Astrocyte of the spinal cord (primary cell): ENCODE data around the gene OR51S1.
"Not testable (repeated sequence)": the region's sequence is repeated elsewhere in the genome, so short reads cannot be mapped to it uniquely, and the experiment has no call there.

ENCODE experiments used
- DNase-seq: peaks from one replicate; pipeline ENCODE4 v3.0.0; 2011; ENCODE audit warnings: low read depth, low spot score
- H3K4me3 ChIP-seq: 2 replicates; pipeline ENCODE4 v1.5.1; 2011; ENCODE audit warnings: low read depth, mild to moderate bottlenecking, low read length, moderate library complexity
- in situ Hi-C: cut with HindIII; loops from 2 replicates; pipeline ENCODE4 v1.10.0; 2017; ENCODE audit warnings: low sequenced_read_pairs
- TF ChIP-seq, protein P1 (sequence below): IDR thresholded peaks from 2 replicates; pipeline ENCODE4 v1.5.1; 2012; ENCODE audit warnings: low read depth, mild to moderate bottlenecking, low read length, inconsistent platforms

Gene OR51S1

DNA sequence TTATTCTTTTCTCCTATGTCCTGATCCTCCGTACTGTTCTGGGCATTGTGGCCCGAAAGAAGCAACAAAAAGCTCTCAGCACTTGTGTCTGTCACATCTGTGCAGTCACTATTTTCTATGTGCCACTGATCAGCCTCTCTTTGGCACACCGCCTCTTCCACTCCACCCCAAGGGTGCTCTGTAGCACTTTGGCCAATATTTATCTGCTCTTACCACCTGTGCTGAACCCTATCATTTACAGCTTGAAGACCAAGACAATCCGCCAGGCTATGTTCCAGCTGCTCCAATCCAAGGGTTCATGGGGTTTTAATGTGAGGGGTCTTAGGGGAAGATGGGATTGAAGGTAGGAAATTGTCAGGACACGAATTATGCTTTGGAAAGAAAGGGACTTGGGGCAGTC lies 33.5 kb upstream of the OR51S1 start:
- TF ChIP-seq, protein P1, sequence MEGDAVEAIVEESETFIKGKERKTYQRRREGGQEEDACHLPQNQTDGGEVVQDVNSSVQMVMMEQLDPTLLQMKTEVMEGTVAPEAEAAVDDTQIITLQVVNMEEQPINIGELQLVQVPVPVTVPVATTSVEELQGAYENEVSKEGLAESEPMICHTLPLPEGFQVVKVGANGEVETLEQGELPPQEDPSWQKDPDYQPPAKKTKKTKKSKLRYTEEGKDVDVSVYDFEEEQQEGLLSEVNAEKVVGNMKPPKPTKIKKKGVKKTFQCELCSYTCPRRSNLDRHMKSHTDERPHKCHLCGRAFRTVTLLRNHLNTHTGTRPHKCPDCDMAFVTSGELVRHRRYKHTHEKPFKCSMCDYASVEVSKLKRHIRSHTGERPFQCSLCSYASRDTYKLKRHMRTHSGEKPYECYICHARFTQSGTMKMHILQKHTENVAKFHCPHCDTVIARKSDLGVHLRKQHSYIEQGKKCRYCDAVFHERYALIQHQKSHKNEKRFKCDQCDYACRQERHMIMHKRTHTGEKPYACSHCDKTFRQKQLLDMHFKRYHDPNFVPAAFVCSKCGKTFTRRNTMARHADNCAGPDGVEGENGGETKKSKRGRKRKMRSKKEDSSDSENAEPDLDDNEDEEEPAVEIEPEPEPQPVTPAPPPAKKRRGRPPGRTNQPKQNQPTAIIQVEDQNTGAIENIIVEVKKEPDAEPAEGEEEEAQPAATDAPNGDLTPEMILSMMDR = no peak
- in situ Hi-C loops = no loop called here
- no peak for DNase-seq
- H3K4me3 ChIP-seq = no peak overlapping the region

DNA sequence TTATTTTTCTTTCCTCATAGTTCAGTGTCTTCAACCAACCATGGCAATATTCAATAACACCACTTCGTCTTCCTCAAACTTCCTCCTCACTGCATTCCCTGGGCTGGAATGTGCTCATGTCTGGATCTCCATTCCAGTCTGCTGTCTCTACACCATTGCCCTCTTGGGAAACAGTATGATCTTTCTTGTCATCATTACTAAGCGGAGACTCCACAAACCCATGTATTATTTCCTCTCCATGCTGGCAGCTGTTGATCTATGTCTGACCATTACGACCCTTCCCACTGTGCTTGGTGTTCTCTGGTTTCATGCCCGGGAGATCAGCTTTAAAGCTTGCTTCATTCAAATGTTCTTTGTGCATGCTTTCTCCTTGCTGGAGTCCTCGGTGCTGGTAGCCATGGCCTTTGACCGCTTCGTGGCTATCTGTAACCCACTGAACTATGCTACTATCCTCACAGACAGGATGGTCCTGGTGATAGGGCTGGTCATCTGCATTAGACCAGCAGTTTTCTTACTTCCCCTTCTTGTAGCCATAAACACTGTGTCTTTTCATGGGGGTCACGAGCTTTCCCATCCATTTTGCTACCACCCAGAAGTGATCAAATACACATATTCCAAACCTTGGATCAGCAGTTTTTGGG lies 33.0 kb upstream of the OR51S1 start, which contains the start of gene OR51T1:
OR51T1 (plus strand) TSS at position 41 of the 641 bp plus-strand sequence; CDS start at position 41, 0 bp downstream.
- peak; percentile 71 for DNase-seq
- in situ Hi-C loops = no loop called here
- TF ChIP-seq, protein P1 = no peak
- H3K4me3 ChIP-seq = no peak within 1 kb of the TSS

DNA sequence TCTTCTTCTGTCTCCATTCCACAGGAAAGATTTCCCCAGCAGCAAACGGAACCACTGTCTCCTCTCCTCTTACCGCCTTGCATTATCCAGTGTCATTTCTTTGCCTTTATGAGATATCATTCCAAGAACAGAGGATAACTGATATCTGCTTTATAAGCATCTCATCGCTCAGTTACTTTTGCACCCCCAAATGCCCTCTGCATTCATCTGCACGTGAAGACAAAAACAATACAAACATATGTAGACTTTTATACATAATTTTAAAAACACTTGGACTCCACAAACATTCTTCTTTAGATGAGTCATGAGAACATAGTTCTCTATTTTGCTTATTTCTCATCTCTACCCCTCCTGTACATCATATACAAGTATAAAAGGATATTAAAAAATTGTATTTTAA lies 32.2 kb upstream of the OR51S1 start:
- no peak overlapping the region for H3K4me3 ChIP-seq
- in situ Hi-C loops = no loop called here
- TF ChIP-seq, protein P1 = no peak
- no peak for DNase-seq

DNA sequence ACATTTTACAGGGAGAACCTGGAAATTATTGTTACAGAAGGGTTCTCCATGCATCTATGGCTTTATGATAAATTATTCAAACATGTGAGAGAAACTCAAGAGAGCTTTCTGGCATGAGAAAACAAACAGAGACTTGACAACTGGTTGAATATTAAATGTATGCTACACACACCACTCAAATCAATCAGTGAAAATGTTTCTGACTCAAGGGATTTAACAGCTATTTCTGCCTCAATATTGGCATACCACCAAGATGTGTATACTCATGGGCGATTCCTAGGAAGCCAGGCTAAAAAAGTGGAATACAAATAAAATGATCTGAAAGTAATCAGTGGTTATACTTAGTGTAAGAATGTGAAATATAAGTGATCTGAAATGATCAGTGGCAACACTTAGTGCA lies 16.8 kb upstream of the OR51S1 start:
- TF ChIP-seq, protein P1 = no peak
- in situ Hi-C loops = no loop called here

DNA sequence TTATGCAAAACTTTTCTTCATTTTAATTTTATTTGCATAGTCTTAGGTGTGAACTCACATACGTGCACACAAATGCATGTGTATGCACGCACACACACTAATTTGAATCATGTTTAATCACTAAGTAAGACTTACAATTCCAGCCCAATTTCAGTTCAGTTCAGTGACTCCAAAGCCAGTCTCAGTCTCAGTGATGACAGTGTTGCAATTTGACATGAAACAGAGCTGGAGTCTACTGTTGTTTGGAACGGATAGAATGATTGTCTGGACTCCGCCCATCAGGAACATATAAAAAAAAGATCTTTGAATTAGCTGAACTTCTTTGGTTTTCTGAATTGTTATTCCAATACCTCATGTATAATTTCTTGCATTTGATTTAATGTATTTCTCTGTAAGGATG lies 14.9 kb upstream of the OR51S1 start:
- TF ChIP-seq, protein P1 = no peak
- H3K4me3 ChIP-seq = no peak overlapping the region
- no peak for DNase-seq
- in situ Hi-C loops = no loop called here

More for the DNA sequence above, 16.8 kb upstream of the OR51S1 start:
- no peak for DNase-seq
- no peak overlapping the region for H3K4me3 ChIP-seq

DNA sequence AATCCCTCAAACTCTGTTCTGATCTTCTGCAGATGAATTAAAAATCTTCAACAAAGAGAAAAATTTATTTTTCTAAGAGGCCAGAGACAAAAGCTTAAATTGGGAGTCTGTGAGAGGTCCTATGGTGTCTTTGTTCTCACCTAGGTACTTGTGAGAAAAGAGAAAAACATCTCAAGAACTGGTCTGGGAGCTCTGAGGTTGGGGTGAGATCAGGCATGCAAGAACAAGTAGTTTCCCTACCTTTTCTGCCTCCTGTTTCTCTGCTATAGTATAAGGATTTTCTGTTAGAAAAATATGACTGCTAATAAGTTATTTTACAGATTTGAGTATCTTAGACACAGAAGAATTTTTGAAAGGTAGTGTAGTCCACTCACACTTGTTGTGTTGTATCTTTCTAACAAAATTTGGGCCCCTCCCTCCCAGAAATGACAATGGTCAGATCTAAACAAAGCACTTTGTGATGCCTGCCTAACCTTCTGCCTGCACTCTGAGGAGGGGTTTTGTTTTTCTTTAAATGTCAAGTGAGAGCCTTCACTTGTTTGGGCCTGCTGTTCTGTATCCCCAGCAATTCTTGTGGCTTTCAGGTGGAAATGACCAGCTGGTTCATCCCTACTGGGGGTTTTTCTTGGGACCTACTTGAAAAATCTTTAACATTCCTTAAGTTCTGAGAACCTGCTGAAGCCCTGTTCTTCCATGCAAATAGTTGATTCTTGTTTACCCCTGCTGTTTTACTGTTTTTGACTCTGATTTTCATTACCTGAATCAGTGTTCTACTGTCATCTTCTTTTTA lies 13.6 kb upstream of the OR51S1 start:
- no peak overlapping the region for H3K4me3 ChIP-seq
- DNase-seq = no peak
- in situ Hi-C loops = no loop called here
- TF ChIP-seq, protein P1 = no peak

DNA sequence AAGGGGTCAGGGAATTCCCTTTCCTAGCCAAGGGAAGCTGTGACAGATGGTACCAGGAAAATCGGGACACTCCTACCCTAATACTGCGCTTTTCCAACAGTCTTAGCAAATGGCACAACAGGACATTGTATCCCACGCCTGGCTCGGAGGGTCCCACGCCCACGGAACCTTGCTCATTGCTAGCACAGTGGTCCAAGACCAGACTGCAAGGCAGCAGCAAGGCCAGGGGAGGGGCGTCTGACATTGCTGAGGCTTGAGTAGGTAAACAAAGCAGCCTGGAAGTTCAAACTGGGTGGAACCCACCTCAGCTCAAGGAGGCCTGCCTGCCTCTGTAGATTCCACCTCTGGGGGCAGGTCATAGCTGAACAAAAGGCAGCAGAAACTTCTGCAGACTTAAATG lies 5.3 kb upstream of the OR51S1 start:
- DNase-seq, H3K4me3 ChIP-seq, in situ Hi-C loops: not testable (repeated sequence)
